IMR-90 (cell line): ENCODE measurements around the gene EXOC6.

Experiments used
- BHLHE40 ChIP-seq: fragments of 150-350 bp; IDR thresholded peaks from 2 replicates; pipeline ENCODE4 v1.6.1; 2016; ENCODE audit warnings: mild to moderate bottlenecking, low read depth, low read length
- CEBPB ChIP-seq: IDR thresholded peaks from 2 replicates; pipeline ENCODE4 v1.6.1; 2012; ENCODE audit warnings: low read depth, low read length, improper control_type of control experiment
- CHD1 ChIP-seq: IDR thresholded peaks from 2 replicates; pipeline ENCODE4 v1.6.1; 2012; ENCODE audit warnings: low read depth, low read length, improper control_type of control experiment
- MAFK ChIP-seq: IDR thresholded peaks from 2 replicates; pipeline ENCODE4 v1.6.1; 2012; ENCODE audit warnings: low read depth, low read length, improper control_type of control experiment
- MXI1 ChIP-seq: IDR thresholded peaks from 2 replicates; pipeline ENCODE4 v1.6.1; 2012; ENCODE audit warnings: low read depth, mild to moderate bottlenecking, low read length, moderate library complexity, borderline replicate concordance
- POLR2A ChIP-seq: IDR thresholded peaks from 2 replicates; pipeline ENCODE4 v1.6.1; 2012; ENCODE audit warnings: mild to moderate bottlenecking, low read depth, low read length
- RAD21 ChIP-seq: IDR thresholded peaks from 2 replicates; pipeline ENCODE4 v1.6.1; 2012; ENCODE audit warnings: low read length, improper control_type of control experiment
- RCOR1 ChIP-seq: IDR thresholded peaks from 2 replicates; pipeline ENCODE4 v1.6.1; 2012; ENCODE audit warnings: mild to moderate bottlenecking, low read length, improper control_type of control experiment; ENCODE audit not compliant: insufficient replicate concordance
- RFX5 ChIP-seq: IDR thresholded peaks from 2 replicates; pipeline ENCODE4 v1.8.0; 2012; ENCODE audit warnings: low read depth, mild to moderate bottlenecking, low read length, moderate library complexity
- TF ChIP-seq, protein P1 (sequence below): conservative IDR thresholded peaks from 2 replicates; pipeline ENCODE4 v1.5.1; 2012; ENCODE audit warnings: mild to moderate bottlenecking, low read depth, low read length, improper control_type of control experiment
- TF ChIP-seq, protein P2 (sequence below): fragments of 150-350 bp; IDR thresholded peaks from 2 replicates; pipeline ENCODE4 v1.6.1; 2017; ENCODE audit warnings: mild to moderate bottlenecking, antibody characterized with exemption, low read length, low read depth

DNA sequence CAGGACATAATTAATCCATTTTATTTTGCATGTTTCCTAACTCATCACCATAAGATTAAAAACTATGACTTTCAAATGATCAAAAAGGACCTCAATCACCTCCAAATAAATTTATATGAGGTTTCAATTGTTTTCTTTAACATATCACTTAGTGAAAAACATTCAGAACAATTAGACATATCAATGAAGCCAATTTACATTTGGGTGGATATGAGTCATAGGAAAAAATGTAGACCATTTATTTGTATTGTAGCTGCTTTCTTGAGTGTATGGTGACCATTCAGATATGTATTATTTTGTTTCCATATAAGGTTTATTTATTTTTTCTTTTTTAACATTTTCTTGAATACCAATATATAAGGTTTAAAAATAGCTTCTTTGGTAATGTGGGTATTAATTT is 13.3 kb upstream of the EXOC6 start:
- no peak for TF ChIP-seq POLR2A
- TF ChIP-seq, protein P1, sequence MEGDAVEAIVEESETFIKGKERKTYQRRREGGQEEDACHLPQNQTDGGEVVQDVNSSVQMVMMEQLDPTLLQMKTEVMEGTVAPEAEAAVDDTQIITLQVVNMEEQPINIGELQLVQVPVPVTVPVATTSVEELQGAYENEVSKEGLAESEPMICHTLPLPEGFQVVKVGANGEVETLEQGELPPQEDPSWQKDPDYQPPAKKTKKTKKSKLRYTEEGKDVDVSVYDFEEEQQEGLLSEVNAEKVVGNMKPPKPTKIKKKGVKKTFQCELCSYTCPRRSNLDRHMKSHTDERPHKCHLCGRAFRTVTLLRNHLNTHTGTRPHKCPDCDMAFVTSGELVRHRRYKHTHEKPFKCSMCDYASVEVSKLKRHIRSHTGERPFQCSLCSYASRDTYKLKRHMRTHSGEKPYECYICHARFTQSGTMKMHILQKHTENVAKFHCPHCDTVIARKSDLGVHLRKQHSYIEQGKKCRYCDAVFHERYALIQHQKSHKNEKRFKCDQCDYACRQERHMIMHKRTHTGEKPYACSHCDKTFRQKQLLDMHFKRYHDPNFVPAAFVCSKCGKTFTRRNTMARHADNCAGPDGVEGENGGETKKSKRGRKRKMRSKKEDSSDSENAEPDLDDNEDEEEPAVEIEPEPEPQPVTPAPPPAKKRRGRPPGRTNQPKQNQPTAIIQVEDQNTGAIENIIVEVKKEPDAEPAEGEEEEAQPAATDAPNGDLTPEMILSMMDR = no peak
- no peak for TF ChIP-seq MAFK
- TF ChIP-seq MXI1 = no peak
- no peak for TF ChIP-seq BHLHE40
- TF ChIP-seq RAD21 = no peak
- no peak for TF ChIP-seq RFX5
- TF ChIP-seq CHD1 = no peak
- no peak for TF ChIP-seq CEBPB
- TF ChIP-seq, protein P2, sequence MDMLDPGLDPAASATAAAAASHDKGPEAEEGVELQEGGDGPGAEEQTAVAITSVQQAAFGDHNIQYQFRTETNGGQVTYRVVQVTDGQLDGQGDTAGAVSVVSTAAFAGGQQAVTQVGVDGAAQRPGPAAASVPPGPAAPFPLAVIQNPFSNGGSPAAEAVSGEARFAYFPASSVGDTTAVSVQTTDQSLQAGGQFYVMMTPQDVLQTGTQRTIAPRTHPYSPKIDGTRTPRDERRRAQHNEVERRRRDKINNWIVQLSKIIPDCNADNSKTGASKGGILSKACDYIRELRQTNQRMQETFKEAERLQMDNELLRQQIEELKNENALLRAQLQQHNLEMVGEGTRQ = no peak
- TF ChIP-seq RCOR1 = no peak
